ENCODE data around the gene ART3. TPM values are rescaled to one million over a fixed set of nuclear protein-coding genes. Genes with fewer than 3 reads are reported as not detected.

The ART3 gene
- polyA plus RNA-seq, 1 donor (not counting 4 experiments of a cell fraction or from before 2014, with no cell fraction given) = 0.64 TPM

DNA sequence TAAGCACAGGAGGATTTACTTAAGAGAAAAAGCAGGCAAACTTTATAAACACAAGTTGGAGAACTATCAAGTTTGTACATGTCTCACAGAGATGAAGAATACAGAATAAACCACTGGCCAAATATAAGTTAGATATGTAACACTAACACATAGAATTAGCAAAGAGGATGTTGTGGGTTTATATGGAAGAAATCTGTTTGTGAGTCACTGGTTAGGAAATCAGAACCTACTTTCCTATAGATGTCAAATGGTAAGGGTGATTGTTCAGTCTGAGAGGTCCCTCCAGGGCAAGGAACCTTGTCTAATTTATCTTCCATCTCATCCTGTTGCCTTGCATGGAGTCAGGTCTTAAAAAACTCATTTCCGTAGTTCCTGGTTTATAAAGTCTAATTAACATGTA lies 14.8 kb upstream of the ART3 start:
- Histone ChIP-seq H3K79me2 (ENCODE audit: control insufficient read depth, insufficient read depth, low read length) (no peaks in the 10 kb centered on the region), H4K20me1 (ENCODE audit: control insufficient read depth, extremely low read depth, insufficient read depth, low read length) (no peaks in the 10 kb centered on the region), H3K9me3 (ENCODE audit: control insufficient read depth, low read depth, low read length) (no peaks in the 10 kb centered on the region), H3K27ac (ENCODE audit: control insufficient read depth, insufficient read depth, low read length) (peak overlapping the region; percentile 73), H3K4me1 (ENCODE audit: control insufficient read depth, extremely low read depth, insufficient read depth, low read length) (peaks cover 26% of the 10 kb centered on the region), H3K9me1 (ENCODE audit: control insufficient read depth, extremely low read depth, insufficient read depth, low read length) (no peaks in the 10 kb centered on the region), H3K36me3 (ENCODE audit: control insufficient read depth in 2 of 2, extremely low read depth in 1 of 2, insufficient read depth in 2 of 2, low read length in 2 of 2) (no peaks in the 10 kb centered on the region), H3K27me3 (ENCODE audit: control insufficient read depth, extremely low read depth, insufficient read depth, low read length) (no peaks in the 10 kb centered on the region), H3K9ac (ENCODE audit: control insufficient read depth, extremely low read depth, insufficient read depth, low read length) (no peak overlapping the region), H2AFZ (ENCODE audit: control insufficient read depth, low read length) (no peak overlapping the region), H3K4me2 (ENCODE audit: control insufficient read depth, extremely low read depth, insufficient read depth, low read depth, low read length) (peak overlapping the region; percentile 74), H3K4me3 (ENCODE audit: control insufficient read depth in 2 of 3, extremely low read depth in 1 of 3, insufficient read depth in 2 of 3, low read depth in 1 of 3, low read length in 3 of 3) (peak overlapping the region in 1 of 3 experiments; percentile 22)
- peak; percentile 99 for FAIRE-seq
- dilution Hi-C loops (cut with MboI; ENCODE audit: extremely low pct_ligation_motif_present, low sequenced_read_pairs) = no loop called here
- TF ChIP-seq EZH2 (IDR thresholded peaks at IDR 0.05; ENCODE audit: low read length) = no peak
- TF ChIP-seq, protein P1, sequence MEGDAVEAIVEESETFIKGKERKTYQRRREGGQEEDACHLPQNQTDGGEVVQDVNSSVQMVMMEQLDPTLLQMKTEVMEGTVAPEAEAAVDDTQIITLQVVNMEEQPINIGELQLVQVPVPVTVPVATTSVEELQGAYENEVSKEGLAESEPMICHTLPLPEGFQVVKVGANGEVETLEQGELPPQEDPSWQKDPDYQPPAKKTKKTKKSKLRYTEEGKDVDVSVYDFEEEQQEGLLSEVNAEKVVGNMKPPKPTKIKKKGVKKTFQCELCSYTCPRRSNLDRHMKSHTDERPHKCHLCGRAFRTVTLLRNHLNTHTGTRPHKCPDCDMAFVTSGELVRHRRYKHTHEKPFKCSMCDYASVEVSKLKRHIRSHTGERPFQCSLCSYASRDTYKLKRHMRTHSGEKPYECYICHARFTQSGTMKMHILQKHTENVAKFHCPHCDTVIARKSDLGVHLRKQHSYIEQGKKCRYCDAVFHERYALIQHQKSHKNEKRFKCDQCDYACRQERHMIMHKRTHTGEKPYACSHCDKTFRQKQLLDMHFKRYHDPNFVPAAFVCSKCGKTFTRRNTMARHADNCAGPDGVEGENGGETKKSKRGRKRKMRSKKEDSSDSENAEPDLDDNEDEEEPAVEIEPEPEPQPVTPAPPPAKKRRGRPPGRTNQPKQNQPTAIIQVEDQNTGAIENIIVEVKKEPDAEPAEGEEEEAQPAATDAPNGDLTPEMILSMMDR (optimal IDR thresholded peaks at IDR 0.05 in 1 of 3, IDR thresholded peaks at IDR 0.05 in 1 of 3, conservative IDR thresholded peaks at IDR 0.05 in 1 of 3; ENCODE audit: extremely low read depth in 1 of 3, insufficient read depth in 2 of 3, low read length in 3 of 3) = no peak
- peak; percentile 33 for DNase-seq (ENCODE audit: low read depth, low spot score)

DNA sequence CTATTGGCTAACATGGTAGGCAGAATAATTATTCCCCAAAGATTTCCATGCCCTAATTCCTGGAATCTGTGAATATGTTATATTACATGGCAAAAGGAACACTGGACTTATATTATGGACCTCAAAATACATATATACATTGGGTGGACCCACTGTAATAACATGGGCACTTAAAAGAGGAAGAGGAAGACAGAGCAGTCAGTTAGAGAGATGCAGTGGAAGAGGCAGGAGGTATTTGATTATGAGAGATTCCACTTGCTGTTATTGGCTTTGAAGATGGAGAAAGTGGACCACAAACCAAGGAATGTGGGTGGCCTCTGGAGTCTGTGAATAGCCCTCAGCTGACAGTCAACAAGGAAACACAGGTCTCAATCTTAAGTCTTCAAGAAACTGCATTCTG lies 14.0 kb upstream of the ART3 start:
- TF ChIP-seq, protein P1 (optimal IDR thresholded peaks at IDR 0.05 in 1 of 3, IDR thresholded peaks at IDR 0.05 in 1 of 3, conservative IDR thresholded peaks at IDR 0.05 in 1 of 3; ENCODE audit: extremely low read depth in 1 of 3, insufficient read depth in 2 of 3, low read length in 3 of 3) = no peak
- TF ChIP-seq EZH2 (IDR thresholded peaks at IDR 0.05; ENCODE audit: low read length) = no peak
- Histone ChIP-seq H3K4me2 (ENCODE audit: control insufficient read depth, extremely low read depth, insufficient read depth, low read depth, low read length) (no peak overlapping the region), H3K9ac (ENCODE audit: control insufficient read depth, extremely low read depth, insufficient read depth, low read length) (no peak overlapping the region), H3K27me3 (ENCODE audit: control insufficient read depth, extremely low read depth, insufficient read depth, low read length) (no peaks in the 10 kb centered on the region), H4K20me1 (ENCODE audit: control insufficient read depth, extremely low read depth, insufficient read depth, low read length) (no peaks in the 10 kb centered on the region), H3K36me3 (ENCODE audit: control insufficient read depth in 2 of 2, extremely low read depth in 1 of 2, insufficient read depth in 2 of 2, low read length in 2 of 2) (no peaks in the 10 kb centered on the region), H3K4me3 (ENCODE audit: control insufficient read depth in 2 of 3, extremely low read depth in 1 of 3, insufficient read depth in 2 of 3, low read depth in 1 of 3, low read length in 3 of 3) (no peak overlapping the region), H2AFZ (ENCODE audit: control insufficient read depth, low read length) (peak overlapping the region; percentile 50), H3K4me1 (ENCODE audit: control insufficient read depth, extremely low read depth, insufficient read depth, low read length) (peaks cover 26% of the 10 kb centered on the region), H3K27ac (ENCODE audit: control insufficient read depth, insufficient read depth, low read length) (peak overlapping the region; percentile 16), H3K79me2 (ENCODE audit: control insufficient read depth, insufficient read depth, low read length) (no peaks in the 10 kb centered on the region), H3K9me1 (ENCODE audit: control insufficient read depth, extremely low read depth, insufficient read depth, low read length) (no peaks in the 10 kb centered on the region), H3K9me3 (ENCODE audit: control insufficient read depth, low read depth, low read length) (no peaks in the 10 kb centered on the region)
- dilution Hi-C loops (cut with MboI; ENCODE audit: extremely low pct_ligation_motif_present, low sequenced_read_pairs) = no loop called here
- DNase-seq (ENCODE audit: low read depth, low spot score) (no peak), FAIRE-seq (peak; percentile 23)
